HT-29 (cell line): ENCODE measurements around the gene SCEL. TPM values are rescaled to one million over a fixed set of nuclear protein-coding genes. Genes with fewer than 3 reads are reported as not detected.
A peak's percentile ranks its signal among the peaks of the same experiment; 100 is the strongest.

ENCODE experiments used
- DNase-seq: peaks from one replicate; pipeline ENCODE4 v3.0.0-alpha.2; 2015; ENCODE audit warnings: low spot score
- total RNA-seq: library from RNA; depleted of rRNA; stranded (reverse); fragments of >200 nt; shearing (Covaris generic); gene quantifications from 2 replicates; pipeline ENCODE4 v1.2.3, GENCODE V29; 2014

The SCEL gene
- total RNA-seq, 1 experiment from 2014 or later: 2.1 TPM

DNA sequence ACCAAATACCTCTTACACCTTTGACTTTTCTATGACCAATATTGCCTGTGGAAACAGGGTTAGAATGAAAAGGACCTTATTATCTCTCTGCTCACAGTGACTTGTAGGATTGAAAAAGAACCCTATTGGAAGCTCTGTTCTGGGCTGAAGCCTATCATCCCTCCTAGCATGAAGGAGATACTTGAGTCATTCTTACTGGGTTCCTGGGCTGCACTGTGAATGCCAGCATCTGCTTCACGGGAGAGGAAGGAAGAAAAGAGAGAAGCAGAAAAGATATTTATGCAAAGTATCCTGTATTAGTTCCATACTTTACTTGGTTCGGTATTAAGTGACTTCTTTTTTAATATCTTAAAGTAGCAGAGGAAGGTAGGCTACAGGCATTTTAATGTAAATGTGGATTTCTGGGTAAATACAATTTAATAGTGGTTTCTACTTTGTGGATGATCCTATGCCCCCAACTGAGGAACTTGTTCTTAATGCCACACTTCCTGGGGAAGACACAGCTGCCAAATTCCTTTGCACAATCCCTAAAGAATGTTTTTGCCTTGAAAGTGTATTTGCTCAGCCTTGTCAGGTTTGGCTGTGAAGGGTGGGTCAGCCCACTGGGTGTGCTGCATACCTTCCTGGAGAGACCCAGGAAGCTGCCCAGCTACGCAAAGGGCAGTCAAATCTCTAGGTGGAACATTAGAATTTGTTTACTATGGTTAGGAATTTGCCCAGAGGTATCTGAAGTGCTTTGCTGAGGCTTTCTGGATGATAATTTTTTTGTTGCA lies 13.7 kb upstream of the SCEL start:
- DNase-seq: peak; percentile 86

DNA sequence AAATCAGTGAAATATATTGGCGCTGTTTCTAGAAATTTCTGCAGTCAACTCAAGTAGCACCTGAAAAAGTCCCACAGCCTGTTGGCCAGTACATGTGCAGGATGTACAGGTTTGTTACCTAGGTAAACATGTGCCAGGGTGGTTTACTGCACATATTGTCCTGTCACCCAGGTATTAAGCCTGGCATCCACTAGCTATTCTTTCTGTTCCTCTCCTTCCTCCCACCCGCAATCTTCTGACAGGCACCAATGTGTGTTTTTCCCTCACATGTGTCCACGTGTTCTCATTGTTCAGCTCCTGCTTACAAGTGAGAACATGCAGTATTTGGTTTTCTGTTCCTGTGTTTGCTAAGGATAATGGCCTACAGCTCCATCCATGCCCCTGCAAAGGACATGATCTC lies 13.1 kb upstream of the SCEL start:
- no peak for DNase-seq

DNA sequence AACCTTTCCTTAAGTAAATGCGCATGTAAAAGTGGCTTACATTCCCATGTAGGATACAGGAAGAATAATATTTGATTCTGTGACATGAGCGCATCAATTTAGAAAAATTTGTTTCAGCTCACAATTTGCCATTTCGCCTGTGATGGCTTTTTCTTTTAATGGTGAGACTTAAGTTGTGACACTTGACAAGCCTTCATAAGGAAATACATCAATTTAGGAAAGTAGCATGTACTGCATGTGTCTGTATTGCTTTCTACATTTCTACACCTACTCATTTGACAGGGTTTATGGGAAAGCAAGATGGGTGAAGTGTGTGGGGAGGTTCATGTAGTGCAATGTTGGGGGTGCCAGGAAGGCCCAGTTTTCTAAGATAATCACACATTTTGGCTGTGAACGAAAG lies 12.1 kb upstream of the SCEL start:
- DNase-seq: no peak

DNA sequence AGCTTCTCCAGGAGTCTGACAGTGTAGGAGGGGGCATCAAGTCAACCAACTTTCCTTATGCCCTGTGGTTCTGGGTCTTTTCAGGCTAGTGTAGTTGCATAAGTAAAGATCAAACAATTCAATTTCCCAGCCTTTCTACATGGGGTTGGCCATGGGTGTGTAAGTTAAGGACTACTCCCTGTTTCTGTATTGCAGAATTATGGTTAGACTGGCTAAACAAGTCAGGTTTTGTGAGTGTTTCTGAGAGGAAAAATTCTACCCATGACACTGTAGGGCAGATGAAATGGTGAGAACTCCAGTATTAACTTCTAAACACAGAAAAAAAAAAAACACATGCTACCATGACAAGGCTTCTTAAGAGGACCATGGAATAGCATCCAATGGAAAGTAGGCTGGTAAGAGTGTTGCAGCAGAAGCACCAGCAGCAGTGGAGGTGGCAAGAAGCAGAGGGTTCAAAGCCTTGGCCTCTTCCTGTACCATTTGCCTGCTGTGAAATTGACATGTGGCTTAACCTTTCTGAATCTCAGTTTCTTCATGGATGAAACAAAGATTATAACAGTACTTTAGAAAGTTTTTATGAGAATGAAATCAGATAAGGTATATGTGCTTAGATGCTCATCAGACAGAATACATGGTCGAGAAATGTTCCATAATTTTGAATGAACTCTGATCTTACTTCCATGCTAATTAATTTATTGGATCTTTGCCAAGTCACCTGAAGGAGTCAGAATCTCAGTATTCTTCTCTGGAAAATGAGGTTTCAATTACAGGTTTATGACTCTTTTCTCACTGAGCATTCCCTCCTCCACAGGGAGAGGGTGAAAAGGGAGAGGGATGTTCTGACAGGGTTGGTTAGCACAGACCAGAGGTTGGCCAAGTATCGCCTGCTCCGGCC lies 11.4 kb upstream of the SCEL start:
- peak; percentile 35 for DNase-seq

DNA sequence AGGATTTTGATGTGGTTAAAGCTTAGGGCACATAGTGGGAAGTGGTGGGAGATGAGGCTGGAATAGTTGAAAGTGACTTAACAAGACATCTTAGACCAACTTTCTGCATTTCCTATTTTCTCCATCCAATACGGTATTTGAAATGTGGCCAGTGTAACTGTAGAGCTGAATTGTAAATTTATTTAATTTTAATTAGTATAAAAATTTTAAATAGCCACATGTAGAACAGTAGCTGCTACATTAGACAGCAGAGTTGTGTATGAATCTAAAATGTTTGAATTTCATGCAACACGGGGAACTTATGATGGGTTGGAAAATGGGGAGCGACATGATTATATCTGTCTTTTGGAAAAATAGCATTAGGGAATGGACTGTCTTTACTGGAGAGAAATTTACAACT lies 7.1 kb upstream of the SCEL start:
- DNase-seq: no peak

DNA sequence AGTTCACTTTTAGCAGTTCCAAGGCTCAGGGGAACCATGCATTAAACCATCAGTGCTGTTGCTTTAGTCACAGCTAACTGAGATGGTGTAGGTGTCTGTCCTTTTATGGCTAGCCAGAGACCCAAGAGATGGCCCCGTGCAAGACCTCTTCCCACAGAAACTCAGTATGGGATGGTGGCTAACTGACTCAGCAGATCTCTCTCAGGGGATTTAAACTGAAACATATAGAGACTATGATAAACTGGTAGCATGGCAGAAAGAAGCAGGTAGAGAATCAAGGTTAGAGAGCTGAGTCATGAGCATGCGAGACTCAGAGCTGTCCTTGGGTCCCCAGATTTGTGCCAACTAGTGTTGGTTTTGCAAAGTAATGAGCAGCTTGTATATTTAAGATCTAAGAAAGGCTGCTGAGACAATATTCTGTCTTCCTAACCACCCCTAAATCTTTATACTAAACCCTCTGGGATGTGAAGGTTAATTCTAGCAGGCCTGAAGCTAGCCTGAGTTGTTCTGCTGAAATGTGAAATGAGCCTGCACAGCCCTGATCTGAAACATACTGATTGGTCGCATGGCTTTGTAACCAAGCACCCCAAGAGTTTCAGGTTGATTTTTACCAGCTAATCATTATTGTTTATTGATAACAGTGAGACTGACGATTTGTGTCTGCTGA lies 6.5 kb upstream of the SCEL start:
- no peak for DNase-seq

DNA sequence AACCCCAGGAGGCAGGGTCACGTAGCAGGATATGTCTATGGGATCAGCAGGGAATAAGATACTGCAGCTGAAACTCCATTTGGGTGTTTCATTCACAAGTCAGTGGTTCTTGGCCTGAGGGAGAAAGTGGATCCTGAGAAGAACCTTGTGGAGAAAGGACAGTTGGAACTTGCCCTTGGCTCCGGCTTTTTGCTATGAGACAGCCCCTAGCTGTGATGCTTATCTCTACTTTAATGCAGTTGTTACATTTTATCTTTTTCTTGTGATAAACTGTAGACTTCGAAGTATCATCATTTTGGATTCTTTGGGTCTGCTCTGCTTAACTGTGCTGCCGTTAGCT lies 6.0 kb upstream of the SCEL start:
- DNase-seq: no peak

DNA sequence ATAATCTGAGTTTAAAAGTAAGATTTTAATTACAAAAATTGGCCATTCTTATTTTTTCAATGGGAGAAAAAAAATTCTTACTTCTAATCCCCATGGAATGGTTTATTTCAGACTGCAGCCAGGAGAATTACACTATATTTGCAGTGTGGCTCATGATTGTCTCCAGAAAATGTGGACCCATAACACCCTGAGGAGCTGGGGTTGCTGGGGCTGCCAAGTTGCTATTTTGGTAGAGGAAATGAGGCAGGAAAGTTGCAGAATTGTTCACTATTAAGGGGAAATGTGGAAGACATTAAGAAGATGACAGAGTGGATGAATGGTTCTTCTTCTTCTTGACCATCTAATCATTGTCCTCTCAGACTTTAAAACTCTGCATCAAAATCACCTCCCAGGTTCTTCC lies 4.6 kb upstream of the SCEL start:
- DNase-seq: no peak

DNA sequence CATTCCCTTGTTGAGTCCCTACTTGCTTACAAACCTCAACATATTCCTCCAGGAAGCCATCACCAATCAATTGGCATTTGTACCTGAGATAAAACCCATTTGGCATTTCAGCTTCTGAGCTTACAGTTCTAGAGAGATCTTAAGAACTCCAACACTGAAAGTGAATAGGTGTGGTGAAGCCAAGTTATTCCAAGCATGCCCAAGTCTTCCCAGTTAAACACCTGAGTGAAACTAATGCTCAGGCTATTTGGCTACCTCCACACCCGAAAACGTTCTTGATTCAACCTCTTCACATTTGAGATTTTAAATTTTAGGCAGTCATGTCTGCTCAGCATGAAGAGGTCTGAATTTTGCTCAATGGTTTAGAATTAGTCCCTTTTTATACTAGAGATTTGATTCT lies 2.5 kb upstream of the SCEL start:
- no peak for DNase-seq

DNA sequence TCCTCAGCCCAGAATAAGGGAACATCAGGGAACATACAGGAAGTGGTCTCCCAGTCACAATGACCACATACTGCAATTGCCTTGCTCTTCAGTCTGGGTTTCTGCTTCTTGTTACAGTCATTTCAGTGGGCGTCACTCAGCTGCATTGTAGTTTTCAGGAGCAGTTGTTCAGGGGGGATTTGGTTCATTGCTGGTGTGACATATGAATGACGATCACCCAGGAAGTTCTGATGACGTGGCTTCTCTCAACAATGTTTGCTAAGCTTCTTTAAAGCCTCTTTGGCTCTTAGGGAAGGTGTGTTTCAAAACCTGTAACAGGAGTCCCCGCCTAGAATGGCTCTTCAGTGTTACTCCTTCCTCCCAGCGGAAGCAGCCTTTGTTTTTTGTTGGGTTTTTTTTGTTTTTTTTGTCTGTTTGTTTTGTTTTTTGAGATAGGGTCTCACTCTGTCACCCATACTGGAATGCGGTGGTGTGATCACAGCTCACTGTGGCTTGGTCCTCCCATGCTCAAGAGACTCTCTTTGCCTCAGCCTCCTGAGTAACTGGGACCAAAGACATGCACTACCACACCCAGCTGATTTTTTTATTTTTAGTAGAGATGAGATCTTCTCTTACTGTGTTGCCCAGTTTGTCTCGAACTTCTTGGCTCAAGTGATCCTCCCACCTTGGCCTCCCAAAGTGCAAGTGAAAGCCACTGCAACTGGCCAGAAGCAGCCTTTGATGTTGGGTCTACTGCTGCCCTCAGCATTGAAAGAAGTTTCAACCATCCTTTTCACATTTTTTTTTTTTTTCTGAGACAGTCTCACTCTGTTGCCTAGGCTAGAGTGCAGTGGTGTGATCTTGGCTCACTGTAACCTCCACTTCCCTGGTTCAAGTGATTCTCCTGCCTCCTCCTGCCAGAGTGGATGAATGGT lies 1.4 kb upstream of the SCEL start:
- DNase-seq: peak; percentile 31

DNA sequence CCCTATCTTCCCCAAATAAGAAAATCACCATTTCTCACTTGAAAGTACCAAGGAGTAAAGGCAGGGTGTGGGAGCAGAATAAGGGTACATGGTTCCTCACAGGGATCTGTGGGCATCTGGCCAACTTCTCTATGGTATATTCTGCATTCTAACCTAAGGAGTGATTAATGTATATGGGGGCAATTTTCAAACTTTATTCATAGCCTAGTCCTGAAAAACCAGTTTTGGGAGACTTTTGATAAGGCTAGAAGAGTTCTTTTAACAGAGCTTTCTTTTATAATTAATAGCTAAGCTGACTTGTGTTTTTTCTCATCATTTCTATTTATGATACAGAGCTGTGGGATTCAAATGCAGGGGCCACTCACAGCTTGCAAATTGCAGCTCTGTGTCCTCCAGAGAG lies 852 bp downstream of the SCEL start:
- DNase-seq: peak; percentile 52

DNA sequence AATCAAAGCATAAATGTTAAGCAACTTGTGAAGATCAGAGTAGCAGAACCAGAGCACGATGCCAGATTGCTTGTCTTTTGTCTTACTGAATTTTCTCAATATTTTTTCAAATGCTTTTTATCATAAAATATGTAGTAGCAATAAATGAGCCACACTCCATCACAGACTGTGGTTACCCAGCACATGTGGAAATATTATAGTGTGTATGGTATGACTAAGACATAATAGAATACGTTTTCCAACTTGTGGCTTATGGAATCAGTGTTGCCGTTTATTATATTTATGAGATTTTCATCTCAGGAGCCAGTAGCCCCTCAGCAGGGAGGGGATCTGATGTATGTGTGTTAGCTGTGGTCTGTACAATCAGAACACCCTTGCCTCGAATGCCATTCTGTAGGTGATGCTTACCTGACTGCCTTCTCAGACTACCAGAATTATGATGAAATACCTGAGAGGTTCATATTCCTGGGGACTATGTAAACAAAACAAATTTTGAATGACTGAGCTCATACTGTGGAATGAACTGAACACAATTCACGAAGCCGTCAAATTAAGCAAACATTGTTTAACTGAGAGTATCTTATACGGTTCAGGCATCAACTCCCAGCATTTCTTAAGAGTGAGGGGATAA lies 1.9 kb downstream of the SCEL start:
- DNase-seq: peak; percentile 62

DNA sequence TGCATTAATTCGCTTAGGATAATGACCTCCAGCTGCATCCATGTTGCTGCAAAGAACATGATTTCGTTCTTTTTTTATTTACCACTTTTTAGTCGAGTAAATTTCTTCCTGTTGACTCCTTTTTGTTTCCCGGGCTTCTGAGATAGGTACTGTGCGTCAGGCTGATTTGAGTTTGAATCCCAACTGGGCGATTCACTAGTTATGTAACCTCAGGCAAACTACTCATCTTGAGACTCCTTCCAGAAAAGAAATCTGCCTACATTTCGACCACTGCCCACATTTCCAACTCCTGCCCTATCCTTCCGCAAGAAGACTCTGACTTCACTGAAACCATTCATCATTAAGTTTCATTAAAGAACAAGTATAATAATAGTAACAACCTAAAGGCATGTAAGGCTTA lies 8.2 kb downstream of the SCEL start:
- DNase-seq: no peak

DNA sequence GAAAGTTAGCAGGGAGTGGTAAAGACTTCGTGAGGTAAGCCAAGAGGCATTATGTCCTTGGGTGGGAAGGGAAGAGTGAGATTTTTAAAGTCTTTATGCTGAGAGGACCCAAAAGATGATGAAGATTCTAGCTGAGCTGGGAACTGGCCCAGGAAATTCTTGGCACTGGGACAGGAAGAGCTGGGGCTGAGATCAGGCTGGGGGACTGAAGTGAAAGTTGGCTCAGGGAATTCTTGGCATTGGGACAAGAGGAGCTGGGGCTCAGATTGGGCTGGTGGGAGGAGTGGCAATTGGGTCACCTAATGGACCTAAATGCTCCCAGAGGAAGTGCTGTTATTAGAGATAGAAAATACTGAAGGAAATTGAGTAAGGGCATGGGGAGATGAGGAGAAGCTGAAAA lies 8.8 kb downstream of the SCEL start:
- no peak for DNase-seq

DNA sequence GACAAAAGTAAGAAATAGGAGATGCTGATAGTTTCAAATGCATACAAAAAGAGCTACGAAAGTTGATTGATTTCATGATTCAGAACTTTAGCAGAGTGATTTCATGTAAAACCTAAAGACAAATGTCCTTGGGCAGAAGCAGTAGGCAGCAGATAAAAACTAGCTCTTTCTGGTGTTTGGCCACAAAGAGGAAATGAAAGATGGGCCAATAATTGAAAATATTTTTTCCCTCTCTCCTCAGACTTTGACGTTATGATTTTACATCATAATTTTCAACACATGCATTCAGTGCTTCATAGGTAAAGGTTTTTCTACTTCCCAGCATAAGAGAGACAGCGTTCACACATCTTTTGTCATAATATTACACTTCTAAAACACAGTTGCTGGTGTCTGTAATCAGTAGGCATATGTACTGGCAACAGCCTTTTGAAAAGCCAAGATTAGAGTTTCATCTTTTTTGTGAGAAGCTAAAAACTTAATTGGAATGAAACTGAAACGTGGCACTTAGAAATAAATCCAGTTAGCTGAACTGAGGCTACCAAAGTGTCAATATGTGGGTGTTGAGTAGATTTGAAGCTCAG lies 9.3 kb downstream of the SCEL start:
- DNase-seq: no peak

DNA sequence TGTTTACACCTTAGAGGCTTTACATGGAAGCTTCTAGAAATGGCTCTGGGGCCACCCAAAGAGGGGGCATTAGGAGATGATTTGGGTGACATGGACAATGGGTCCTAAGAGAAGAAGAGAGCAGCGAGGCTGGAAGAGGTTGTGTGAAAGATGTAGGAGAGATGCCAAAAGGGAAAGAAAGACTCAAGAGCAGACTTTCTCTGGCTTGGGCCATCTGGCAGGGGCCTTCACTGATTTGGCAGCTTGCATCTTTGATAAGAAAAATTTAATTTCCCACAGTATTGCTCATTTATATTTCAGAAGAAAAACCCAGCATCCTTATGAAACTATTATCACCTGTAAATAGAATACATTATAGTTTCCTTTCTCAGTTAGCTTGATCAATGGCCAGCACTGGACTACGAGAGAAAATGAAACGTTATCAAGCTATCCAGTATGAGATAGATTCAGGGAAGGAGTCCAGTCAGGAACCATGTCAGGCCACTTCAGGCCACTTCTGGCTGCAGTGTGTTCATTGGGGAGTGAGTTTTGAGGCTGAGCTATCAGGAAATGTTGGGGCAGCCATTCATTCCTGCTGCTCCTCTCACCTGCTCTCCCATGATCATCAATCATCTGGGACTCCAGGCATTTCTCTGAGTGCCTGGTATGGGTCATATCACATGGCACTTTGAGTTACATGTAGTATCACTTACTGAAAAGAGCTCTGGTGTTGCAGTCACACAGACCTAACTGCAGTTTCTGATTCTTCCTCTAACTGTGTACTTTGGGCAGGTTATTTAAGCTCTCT lies 10.3 kb downstream of the SCEL start:
- no peak for DNase-seq

DNA sequence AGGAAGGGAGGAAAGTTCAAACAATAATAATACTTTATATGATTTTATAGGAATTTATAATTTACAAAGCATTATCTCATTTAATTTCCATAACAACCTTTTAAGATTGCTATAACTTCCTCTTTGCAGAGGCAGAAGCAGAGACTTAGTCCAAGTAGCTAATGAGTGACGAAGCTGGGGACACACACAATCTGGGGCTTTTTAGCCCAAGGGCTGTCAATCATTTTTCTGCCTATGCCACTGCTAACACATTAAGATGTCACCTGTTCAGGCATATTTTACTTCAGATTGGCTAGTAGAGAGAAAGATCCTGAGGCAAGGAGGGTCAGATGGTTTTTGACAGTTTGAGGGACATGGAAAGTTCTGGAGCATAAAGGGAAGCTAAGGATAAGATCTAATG lies 12.6 kb downstream of the SCEL start:
- DNase-seq: no peak

DNA sequence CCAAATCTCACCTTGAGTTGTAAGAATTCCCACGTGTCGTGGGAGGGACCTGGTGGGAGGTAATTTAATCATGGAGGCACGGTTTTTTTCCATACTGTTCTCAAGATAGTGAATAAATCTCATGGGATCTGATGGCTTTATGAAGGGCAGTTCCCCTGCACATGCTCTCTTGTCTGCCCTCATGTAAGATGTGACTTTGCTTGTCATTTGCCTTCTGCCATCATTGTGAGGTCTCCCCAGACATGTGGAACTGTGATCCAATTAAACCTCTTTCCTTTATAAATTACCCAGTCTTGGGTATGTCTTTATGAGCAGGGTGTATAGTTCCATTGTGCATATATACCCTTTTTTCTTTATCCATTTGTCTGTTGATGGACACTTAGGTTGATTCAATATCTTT lies 13.1 kb downstream of the SCEL start:
- no peak for DNase-seq

DNA sequence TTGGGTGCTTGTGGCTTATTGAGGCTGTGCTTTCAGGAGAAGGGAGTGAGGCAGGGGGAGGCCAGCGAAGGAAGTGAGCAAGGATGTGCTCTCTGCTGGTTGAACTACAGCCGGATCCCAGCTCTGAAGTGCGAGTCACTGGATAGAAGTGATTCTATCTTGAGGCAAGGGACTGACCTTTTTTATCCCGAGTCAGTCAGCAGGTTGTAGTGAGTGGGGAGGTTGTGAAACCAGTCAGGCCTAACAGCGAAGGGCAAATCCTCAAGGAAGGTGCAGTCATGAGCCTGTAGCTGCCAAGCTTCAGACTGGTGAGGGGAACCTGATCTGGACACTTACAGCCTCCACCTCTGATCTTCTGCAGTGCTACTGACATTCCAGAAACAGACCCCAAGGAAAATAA lies 18.6 kb downstream of the SCEL start:
- peak; percentile 30 for DNase-seq

DNA sequence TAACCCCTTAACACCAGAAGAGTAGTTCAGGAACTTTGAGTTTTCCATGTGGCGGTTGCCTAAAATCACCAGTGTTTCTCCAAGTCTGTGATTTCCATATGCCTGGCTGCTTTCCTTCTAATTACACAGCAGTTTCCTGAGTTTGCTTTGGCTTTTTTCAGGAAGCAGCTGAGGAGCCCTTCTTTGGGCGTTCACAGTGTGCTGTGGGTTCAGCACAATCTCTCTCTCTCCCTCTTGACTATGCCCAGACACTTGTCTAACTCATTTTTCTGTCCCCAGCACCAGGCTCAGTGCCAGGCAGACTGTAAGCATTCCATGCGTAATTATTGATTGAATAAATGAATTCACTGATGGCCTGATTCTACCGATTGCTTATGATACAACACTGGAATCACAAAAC lies 19.7 kb downstream of the SCEL start:
- no peak for DNase-seq
